Endothelial cell (in vitro differentiated cells): ENCODE measurements around the gene ABHD13. TPM values are rescaled to one million over a fixed set of nuclear protein-coding genes. Genes with fewer than 3 reads are reported as not detected.
A peak's percentile ranks its signal among the peaks of the same experiment; 100 is the strongest.
"Not testable (repeated sequence)": the region's sequence is repeated elsewhere in the genome, so short reads cannot be mapped to it uniquely, and the experiment has no call there.

Source experiments
- DNase-seq: peaks from one replicate; pipeline ENCODE4 v3.0.0; 2021; ENCODE audit warnings: low spot score
- H3K27ac Mint-ChIP-seq: one replicate; pipeline ENCODE4 v1.8.0; 2021; ENCODE audit warnings: mixed read lengths, inconsistent platforms; ENCODE audit not compliant: unreplicated experiment
- H3K27me3 Mint-ChIP-seq: one replicate; pipeline ENCODE4 v1.8.0; 2021; ENCODE audit warnings: mild to moderate bottlenecking, moderate library complexity, mixed read lengths, inconsistent platforms; ENCODE audit not compliant: unreplicated experiment
- H3K36me3 Mint-ChIP-seq: one replicate; pipeline ENCODE4 v1.8.0; 2021; ENCODE audit warnings: mild to moderate bottlenecking, low read depth, mixed read lengths, inconsistent platforms; ENCODE audit not compliant: unreplicated experiment
- H3K4me1 Mint-ChIP-seq: one replicate; pipeline ENCODE4 v1.8.0; 2021; ENCODE audit warnings: mild to moderate bottlenecking, mixed read lengths, inconsistent platforms; ENCODE audit not compliant: unreplicated experiment
- H3K4me3 Mint-ChIP-seq: one replicate; pipeline ENCODE4 v1.8.0; 2021; ENCODE audit warnings: mild to moderate bottlenecking, mixed read lengths, inconsistent platforms; ENCODE audit not compliant: unreplicated experiment
- H3K9me3 Mint-ChIP-seq: one replicate; pipeline ENCODE4 v1.8.0; 2021; ENCODE audit warnings: mixed read lengths, inconsistent platforms; ENCODE audit not compliant: unreplicated experiment
- CTCF ChIP-seq: fragments of 200-600 bp; sonication (generic); IDR thresholded peaks from one replicate; pipeline ENCODE4 v1.5.0; 2021; ENCODE audit warnings: antibody characterized with exemption; ENCODE audit not compliant: unreplicated experiment
- total RNA-seq: library from RNA; stranded (reverse); fragmentation: NEBNext Ultra II Directional; extraction: Animal tissue kit (Norgen Biotek cat#: 25700); gene quantifications from one replicate; pipeline ENCODE4 v1.2.1, GENCODE V29; 2021; ENCODE audit not compliant: unreplicated experiment

ABHD13 gene
- total RNA-seq, 1 donor from 2014 or later, result 8.5 TPM

DNA sequence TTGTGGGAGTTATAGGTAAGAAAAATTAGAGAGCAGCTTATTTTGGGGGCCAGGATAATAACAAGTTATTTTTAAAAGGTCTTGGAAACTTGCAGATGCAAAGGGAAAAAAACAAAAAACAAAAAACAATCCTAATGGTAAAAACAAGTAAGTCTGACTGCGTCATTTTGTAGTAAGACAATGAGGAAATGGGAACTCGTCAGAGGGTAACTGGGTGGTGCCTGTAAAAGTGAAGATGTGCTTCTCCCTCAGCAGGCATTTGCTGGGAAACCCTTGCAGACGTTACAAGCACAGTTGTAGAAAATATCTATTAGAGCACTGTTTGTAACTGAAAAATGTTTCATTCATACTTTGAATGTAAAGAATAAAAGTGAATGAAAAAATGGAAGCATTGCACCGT is 49.2 kb downstream of the ABHD13 start:
- Mint-ChIP-seq H3K27ac (no peak overlapping the region), H3K27me3 (no peaks in the 10 kb centered on the region), H3K36me3 (no peaks in the 10 kb centered on the region), H3K9me3 (no peaks in the 10 kb centered on the region), H3K4me1 (peaks cover 8% of the 10 kb centered on the region), H3K4me3 (no peak overlapping the region)
- TF ChIP-seq CTCF, result no peak
- no peak for DNase-seq

DNA sequence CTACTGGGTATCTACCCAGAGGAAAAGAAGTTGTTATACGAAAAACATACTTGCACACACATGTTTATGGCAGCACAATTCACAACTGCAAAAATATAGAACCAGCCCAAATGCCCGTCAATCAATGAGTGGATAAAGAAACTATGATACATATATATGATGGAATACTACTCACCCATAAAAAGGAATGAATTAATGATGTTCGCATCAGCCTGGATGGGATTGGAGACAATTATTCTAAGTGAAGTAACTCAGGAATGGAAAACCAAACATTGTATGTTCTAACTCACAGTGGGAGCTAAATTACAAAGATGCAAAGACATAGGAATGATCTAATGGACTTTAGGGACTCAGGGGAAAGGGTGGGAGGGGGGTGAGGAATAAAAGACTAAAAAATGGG is 49.7 kb downstream of the ABHD13 start:
- H3K36me3 Mint-ChIP-seq, H3K4me3 Mint-ChIP-seq, H3K9me3 Mint-ChIP-seq, H3K27ac Mint-ChIP-seq, H3K27me3 Mint-ChIP-seq, DNase-seq, H3K4me1 Mint-ChIP-seq: not testable (repeated sequence)

GRCh38 chr13:108268466-108269112 is 50.4 kb downstream of the ABHD13 start:
- Mint-ChIP-seq H3K27ac (no peak overlapping the region), H3K36me3 (no peaks in the 10 kb centered on the region), H3K4me3 (no peak overlapping the region), H3K27me3 (no peaks in the 10 kb centered on the region), H3K9me3 (no peaks in the 10 kb centered on the region), H3K4me1 (peaks cover 8% of the 10 kb centered on the region)
- no peak for TF ChIP-seq CTCF
- no peak for DNase-seq

GRCh38 chr13:108269601-108270328 is 51.6 kb downstream of the ABHD13 start, which contains the start of gene TNFSF13B:
Gene TNFSF13B (plus strand): TSS chr13:108269718. CDS start chr13:108269896, 178 bp downstream.
- Mint-ChIP-seq H3K9me3 (no peaks in the 10 kb centered on the region), H3K4me1 (peaks cover 8% of the 10 kb centered on the region), H3K36me3 (no peaks in the 10 kb centered on the region), H3K4me3 (no peak within 1 kb of the TSS), H3K27ac (no peak within 1 kb of the TSS), H3K27me3 (no peaks in the 10 kb centered on the region)
- TF ChIP-seq CTCF, result no peak
- DNase-seq, result peak; percentile 12

GRCh38 chr13:108270442-108270841 is 52.2 kb downstream of the ABHD13 start:
- no peak overlapping the region for H3K4me3 Mint-ChIP-seq
- no peak overlapping the region for H3K27ac Mint-ChIP-seq
- H3K36me3 Mint-ChIP-seq, result no peaks in the 10 kb centered on the region
- peaks cover 8% of the 10 kb centered on the region for H3K4me1 Mint-ChIP-seq
- H3K9me3 Mint-ChIP-seq, result no peaks in the 10 kb centered on the region
- DNase-seq, result no peak
- no peaks in the 10 kb centered on the region for H3K27me3 Mint-ChIP-seq
- no peak for TF ChIP-seq CTCF
